Activated CD8-positive, alpha-beta T cell treated with anti-CD3 and anti-CD28 coated beads for 36 hours (primary cell): ENCODE measurements around the gene AGAP1. TPM values are rescaled to one million over a fixed set of nuclear protein-coding genes. Genes with fewer than 3 reads are reported as not detected.
"Not testable (repeated sequence)": the region's sequence is repeated elsewhere in the genome, so short reads cannot be mapped to it uniquely, and the experiment has no call there.

Experiments
- ATAC-seq: fragments of 200-7000 bp; cut with Tn5 transposase; one replicate; pipeline ENCODE4 v1.10.0; 2021; ENCODE audit warnings: mild to moderate bottlenecking, moderate library complexity
- CTCF ChIA-PET: fragments of 350-600 bp; sonication (Branson Sonifier 250); formaldehyde crosslinking; loops from one replicate; lab custom pipeline; 2021; ENCODE audit warnings: antibody characterized with exemption; lab: Charles Lee
- POLR2A ChIA-PET: fragments of 350-600 bp; sonication (Branson Sonifier 250); formaldehyde crosslinking; loops from one replicate; lab custom pipeline; 2021; ENCODE audit warnings: antibody characterized with exemption; lab: Charles Lee
- DNase-seq: peaks from one replicate; pipeline ENCODE4 v3.0.0-alpha.2; 2020
- H3K27ac Mint-ChIP-seq: one replicate; pipeline ENCODE4 v1.8.0; 2021; ENCODE audit warnings: mild to moderate bottlenecking, mixed read lengths
- H3K27me3 Mint-ChIP-seq: one replicate; pipeline ENCODE4 v1.8.0; 2021; ENCODE audit warnings: mixed read lengths
- H3K36me3 Mint-ChIP-seq: one replicate; pipeline ENCODE4 v1.8.0; 2021; ENCODE audit warnings: low read depth, mixed read lengths
- H3K4me1 Mint-ChIP-seq: one replicate; pipeline ENCODE4 v1.8.0; 2021; ENCODE audit warnings: low read depth, mixed read lengths
- H3K4me3 Mint-ChIP-seq: one replicate; pipeline ENCODE4 v1.8.0; 2021; ENCODE audit warnings: mild to moderate bottlenecking, moderate library complexity, mixed read lengths
- H3K9me3 Mint-ChIP-seq: one replicate; pipeline ENCODE4 v1.8.0; 2021; ENCODE audit warnings: mixed read lengths
- CTCF ChIP-seq: fragments of 200-600 bp; IDR thresholded peaks from one replicate; pipeline ENCODE4 v1.8.0; 2022; ENCODE audit warnings: antibody characterized with exemption, mild to moderate bottlenecking
- intact Hi-C: fragments of 100-400 bp; cut with micrococcal nuclease; formaldehyde crosslinking; loops from one replicate; pipeline ENCODE4 v1.10.0; 2022
- total RNA-seq, 2 experiments: library from RNA; stranded (reverse); gene quantifications; one replicate each; pipeline ENCODE4 v1.2.3, GENCODE V29; 2021

The AGAP1 gene
- total RNA-seq, 2 experiments from 2014 or later: 2.5 to 2.9 TPM

GRCh38 chr2:236133410-236134012, 639.7 kb downstream of the AGAP1 start:
- no peak overlapping the region for H3K27ac Mint-ChIP-seq
- H3K9me3 Mint-ChIP-seq: no peaks in the 10 kb centered on the region
- ATAC-seq (no peak), DNase-seq (no peak)
- no peaks in the 10 kb centered on the region for H3K36me3 Mint-ChIP-seq
- intact Hi-C loops: no loop called here
- H3K27me3 Mint-ChIP-seq: no peaks in the 10 kb centered on the region
- no peak for TF ChIP-seq CTCF
- POLR2A ChIA-PET: interaction anchor here (0.6 kb wide), 1 partner anchor 495 kb away, joined by 3 read pairs; no protein-coding TSS in a partner anchor
- no peaks in the 10 kb centered on the region for H3K4me1 Mint-ChIP-seq
- no peak overlapping the region for H3K4me3 Mint-ChIP-seq
- CTCF ChIA-PET: no interaction called here

DNA sequence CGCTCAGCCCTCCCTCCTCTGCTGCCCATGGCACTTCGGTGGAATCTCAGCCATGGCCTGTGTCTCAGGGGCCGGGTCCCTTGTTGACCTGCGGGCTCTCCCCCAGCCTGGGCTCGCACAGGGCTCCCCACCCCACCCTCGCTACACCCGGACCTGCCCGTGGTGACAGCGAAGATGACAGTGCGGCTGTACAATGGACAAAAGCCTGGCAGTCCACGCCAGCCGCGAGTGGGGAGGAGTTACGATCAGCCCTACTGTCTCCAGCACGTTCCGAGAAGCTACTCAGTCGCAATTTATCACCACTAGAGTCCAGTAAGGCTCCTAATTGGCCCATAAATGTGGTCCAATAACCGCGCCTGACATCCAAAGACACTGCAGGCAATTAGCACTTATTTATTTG, 642.7 kb downstream of the AGAP1 start:
- ChIA-PET POLR2A (interaction anchor here (0.6 kb wide), 1 partner anchor 26 kb away, joined by 3 read pairs; no protein-coding TSS in a partner anchor), CTCF (no interaction called here)
- Mint-ChIP-seq H3K36me3 (no peaks in the 10 kb centered on the region), H3K27me3 (peaks cover 2% of the 10 kb centered on the region), H3K4me3 (no peak overlapping the region), H3K4me1 (no peaks in the 10 kb centered on the region), H3K9me3 (no peaks in the 10 kb centered on the region), H3K27ac (no peak overlapping the region)
- ATAC-seq: no peak
- intact Hi-C loops: no loop called here
- TF ChIP-seq CTCF: no peak
- DNase-seq: no peak

GRCh38 chr2:236137066-236137465, 643.2 kb downstream of the AGAP1 start:
- H3K36me3 Mint-ChIP-seq: no peaks in the 10 kb centered on the region
- no peak overlapping the region for H3K4me3 Mint-ChIP-seq
- no peak overlapping the region for H3K27ac Mint-ChIP-seq
- intact Hi-C loops: no loop called here
- DNase-seq: no peak
- ChIA-PET POLR2A (no interaction called here), CTCF (no interaction called here)
- TF ChIP-seq CTCF: no peak
- no peak for ATAC-seq
- peaks cover 2% of the 10 kb centered on the region for H3K27me3 Mint-ChIP-seq
- no peaks in the 10 kb centered on the region for H3K9me3 Mint-ChIP-seq
- H3K4me1 Mint-ChIP-seq: no peaks in the 10 kb centered on the region

DNA sequence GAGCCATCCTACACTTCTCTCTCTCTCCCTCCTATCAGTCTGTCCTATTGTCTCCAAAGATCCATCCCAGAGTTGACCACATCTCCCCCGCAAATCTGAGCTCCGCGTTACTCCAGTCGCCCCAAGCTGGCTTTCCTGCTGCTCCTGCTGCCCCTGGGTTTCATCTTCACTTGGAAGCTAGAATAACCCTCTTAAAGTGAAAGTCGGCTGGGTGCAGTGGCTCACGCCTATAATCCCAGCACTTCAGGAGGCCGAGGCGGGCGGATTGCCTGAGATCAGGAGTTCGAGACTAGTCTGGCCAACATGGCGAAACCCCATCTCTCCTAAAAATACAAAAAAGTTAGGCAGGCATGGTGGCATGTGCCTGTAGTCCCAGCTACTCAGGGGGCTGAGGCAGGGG, 647.8 kb downstream of the AGAP1 start:
- H3K36me3 Mint-ChIP-seq, H3K4me3 Mint-ChIP-seq, H3K9me3 Mint-ChIP-seq, DNase-seq, CTCF ChIA-PET, POLR2A ChIA-PET, ATAC-seq, H3K27ac Mint-ChIP-seq, intact Hi-C loops, H3K4me1 Mint-ChIP-seq: not testable (repeated sequence)
- peaks cover 11% of the 10 kb centered on the region for H3K27me3 Mint-ChIP-seq

GRCh38 chr2:236143811-236144210, 650.0 kb downstream of the AGAP1 start:
- no peak for TF ChIP-seq CTCF
- Mint-ChIP-seq H3K27ac (no peak overlapping the region), H3K36me3 (no peaks in the 10 kb centered on the region), H3K9me3 (no peaks in the 10 kb centered on the region), H3K4me1 (no peaks in the 10 kb centered on the region), H3K27me3 (peaks cover 11% of the 10 kb centered on the region), H3K4me3 (no peak overlapping the region)
- ChIA-PET POLR2A (no interaction called here), CTCF (no interaction called here)
- intact Hi-C loops: no loop called here
- ATAC-seq (no peak), DNase-seq (no peak)
